Ovary (tissue), 3 donors: ENCODE measurements around the gene GNG12.

ENCODE experiments used
- CTCF ChIP-seq, 3 donors: fragments of 450-650 bp in 2 of 3; fragments of 200-600 bp in 1 of 3; IDR thresholded peaks; one replicate each; pipeline versions ENCODE4 v1.5.1 to v1.8.0; 2016 to 2022; ENCODE audit warnings: antibody characterized with exemption in 3 of 3, mild to moderate bottlenecking in 1 of 3
- EP300 ChIP-seq: sonication (generic); formaldehyde crosslinking; IDR thresholded peaks from one replicate; pipeline ENCODE4 v1.6.1; 2017; ENCODE audit warnings: antibody characterized with exemption
- POLR2A ChIP-seq: fragments of 450-650 bp; IDR thresholded peaks from one replicate; pipeline ENCODE4 v1.6.1; 2017; ENCODE audit warnings: antibody characterized with exemption, mild to moderate bottlenecking, moderate library complexity
- donor health status: DM: no; HTN: no; CAD: no.

- no peak for TF ChIP-seq CTCF (IDR thresholded peaks at IDR 0.05)
- no peak for TF ChIP-seq POLR2A
- TF ChIP-seq EP300 = no peak
Measured at GRCh38 chr1:67682659-67683197, 150.5 kb downstream of the GNG12 start.
